Eye (tissue), 1 donor: Measurements from ENCODE around the gene NINL.
A peak's percentile ranks its signal among the peaks of the same experiment; 100 is the strongest.
"Not testable (repeated sequence)": the region's sequence is repeated elsewhere in the genome, so short reads cannot be mapped to it uniquely, and the experiment has no call there.

Experiments
- DNase-seq: peaks from one replicate; pipeline ENCODE4 v3.0.0-alpha.2; 2015

The NINL gene

DNA sequence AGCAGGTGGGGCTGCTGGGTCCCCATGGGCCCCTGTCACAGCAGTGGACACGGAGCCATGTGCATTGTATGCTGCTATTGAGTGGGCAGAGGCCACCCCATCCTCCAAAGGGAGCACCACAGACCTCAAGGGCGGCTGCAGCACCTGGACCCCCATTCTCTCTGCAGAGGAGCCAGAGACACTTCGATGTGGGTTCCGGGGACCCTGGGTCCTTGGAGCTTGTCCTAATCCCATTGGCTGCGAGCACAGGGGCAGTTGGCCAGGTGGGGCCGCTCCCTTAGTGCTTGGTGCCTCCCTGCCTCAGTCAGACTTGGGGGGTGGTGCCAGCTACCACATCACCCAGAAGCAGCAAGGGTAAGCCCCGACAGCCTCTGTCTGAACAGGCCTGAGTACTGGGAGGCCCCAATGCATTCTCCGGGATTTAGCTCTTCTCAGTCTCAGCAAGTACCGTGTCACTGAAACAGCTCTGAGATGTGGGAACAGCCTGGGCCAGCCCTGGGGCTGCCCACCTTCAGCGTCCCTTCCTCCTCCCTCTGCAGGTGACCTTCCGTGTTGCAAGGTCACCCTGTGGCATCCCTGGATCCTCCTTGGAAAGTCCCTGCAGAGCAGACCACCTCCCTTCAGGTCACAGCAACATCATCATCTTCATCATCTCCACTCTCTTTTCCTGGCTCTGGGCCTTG, 104.0 kb downstream of the NINL start:
- no peak for DNase-seq

GRCh38 chr20:25480797-25481196, 104.5 kb downstream of the NINL start:
- no peak for DNase-seq

GRCh38 chr20:25480156-25480555, 105.2 kb downstream of the NINL start:
- DNase-seq, result no peak

- no peak for DNase-seq
These were observed 105.7 kb downstream of the NINL start for GRCh38 chr20:25479638-25480037.

- DNase-seq, result no peak
These were observed 106.3 kb downstream of the NINL start for GRCh38 chr20:25478889-25479568.

GRCh38 chr20:25477014-25477882, 108.1 kb downstream of the NINL start:
- DNase-seq, result no peak

DNA sequence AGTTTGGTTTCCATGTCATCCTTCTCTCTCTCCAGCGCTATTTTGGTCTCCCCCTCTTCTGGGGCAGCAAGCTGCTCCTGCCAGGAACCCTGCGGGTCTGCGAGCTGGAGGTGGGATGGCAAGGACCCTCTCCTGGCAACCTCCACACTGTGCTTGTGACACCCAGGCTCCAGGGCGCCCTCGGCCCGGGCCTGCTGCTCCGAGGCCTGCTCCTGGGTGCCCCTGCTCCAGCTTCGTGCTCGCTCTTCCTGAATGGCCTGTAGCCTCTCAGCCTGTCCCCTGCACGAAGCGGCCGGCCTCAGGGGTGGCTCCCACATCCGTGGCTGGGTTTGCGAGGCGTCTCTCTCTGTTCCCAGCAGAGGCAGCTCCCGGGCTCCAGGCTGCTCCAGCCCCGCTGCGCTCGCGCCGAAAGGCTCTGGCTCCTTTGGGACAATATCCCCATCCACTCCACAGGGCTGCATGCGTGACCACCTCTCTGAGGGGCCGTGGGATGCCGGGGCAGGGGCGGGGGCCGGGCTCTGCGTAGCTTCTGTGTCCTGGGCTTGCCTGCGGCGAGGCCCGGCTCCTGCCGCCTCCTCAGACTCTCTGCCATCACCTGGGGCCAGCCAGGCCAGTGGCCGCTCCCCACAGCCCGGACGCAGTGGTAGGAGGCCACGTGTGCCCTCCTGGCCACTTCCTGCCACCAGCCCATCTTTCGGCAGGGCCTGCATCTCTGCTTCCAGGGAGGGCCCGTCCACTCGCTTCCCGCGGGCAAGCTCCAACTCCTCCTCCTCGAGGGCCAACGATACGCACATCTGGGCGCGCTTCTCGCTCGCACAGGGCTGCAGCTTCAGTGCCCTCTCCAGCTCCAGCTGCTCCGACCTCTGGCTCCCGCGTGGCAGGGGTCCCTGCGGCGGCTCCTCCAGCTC, 109.0 kb downstream of the NINL start:
- no peak for DNase-seq

GRCh38 chr20:25473297-25473696, 112.0 kb downstream of the NINL start:
- not testable (repeated sequence) for DNase-seq

GRCh38 chr20:25471020-25471419, 114.3 kb downstream of the NINL start:
- no peak for DNase-seq

DNA sequence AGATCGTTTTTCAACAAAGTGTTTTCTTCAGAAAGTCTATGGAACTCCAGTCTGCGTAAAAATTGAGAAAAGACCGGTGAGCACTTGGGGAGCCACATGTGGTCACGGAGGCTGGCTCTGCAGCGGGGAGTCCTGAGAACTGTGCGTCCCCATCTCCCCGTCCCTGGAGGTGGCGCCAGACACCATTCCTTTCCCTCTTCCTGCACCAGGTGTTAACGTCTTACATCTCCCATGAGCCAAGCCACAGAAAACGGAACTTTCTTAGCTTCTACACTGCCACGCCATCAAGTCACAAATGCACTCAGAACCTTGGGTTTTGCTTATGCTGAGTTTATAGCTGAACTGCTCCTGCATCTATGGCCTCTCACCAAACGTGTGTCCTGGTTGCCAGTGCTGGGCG, 115.3 kb downstream of the NINL start:
- peak; percentile 54 for DNase-seq

- no peak for DNase-seq
These were observed 115.8 kb downstream of the NINL start for GRCh38 chr20:25469558-25469957.

- DNase-seq, result no peak
These were observed 116.9 kb downstream of the NINL start for GRCh38 chr20:25468126-25469075.

DNA sequence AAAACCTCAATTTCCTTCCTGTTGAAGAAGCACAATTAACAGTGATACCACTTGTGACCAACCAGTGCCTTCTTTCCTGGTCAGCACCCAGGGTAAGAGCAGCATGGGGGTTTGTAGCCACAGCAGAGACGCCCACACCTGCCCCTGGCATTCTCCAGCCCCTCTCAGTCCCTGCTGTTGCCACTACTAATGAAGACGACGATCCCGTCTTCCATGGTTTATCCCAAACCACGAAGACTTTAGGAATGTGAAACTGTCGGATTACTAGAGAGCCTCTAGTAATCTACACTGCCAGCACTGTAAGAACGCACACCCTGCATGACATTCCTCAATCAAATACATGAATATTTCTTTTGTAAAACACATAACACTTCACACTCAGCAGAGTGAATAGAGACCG, 117.9 kb downstream of the NINL start:
- DNase-seq, result no peak

GRCh38 chr20:25466846-25467245, 118.5 kb downstream of the NINL start:
- DNase-seq, result no peak

GRCh38 chr20:25465243-25466135, 119.8 kb downstream of the NINL start:
- no peak for DNase-seq

GRCh38 chr20:25464501-25465242, 120.7 kb downstream of the NINL start:
- DNase-seq, result no peak

DNA sequence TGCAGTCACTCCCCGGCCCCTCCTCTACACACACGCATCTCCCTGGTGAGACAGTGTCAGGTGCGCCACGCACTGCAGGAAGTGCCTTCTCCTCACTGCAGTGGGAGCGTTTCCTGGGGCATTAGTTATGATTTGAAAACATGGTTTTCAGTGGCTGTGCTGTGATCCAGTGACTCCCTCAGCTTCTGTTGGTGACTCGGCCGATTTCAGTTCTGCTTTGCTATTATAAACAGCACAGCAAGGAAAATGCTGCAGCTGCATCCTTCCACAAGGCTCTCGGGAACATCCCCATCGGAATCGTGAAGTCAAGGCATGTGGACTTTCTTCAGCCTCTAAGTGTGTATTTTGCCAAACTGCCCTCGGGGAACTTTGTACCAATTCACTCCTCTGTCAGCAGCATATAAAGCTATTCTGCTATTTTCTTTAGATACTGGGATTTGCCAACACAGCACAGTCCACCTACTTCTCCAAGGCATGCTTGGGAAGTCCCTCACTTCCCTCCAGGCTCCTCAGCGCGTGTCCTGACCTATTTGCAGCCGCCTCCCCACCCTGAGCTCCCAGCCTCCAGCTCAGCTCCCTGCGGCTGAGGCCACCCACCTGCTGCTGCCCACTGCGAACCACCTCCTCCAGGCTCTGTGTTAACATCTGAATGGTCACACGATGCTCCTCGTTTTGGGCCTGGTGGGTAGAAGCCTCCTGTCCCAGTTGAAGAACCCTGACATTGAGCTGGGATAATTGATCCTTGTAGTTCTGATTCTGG, 123.4 kb downstream of the NINL start:
- no peak for DNase-seq

DNA sequence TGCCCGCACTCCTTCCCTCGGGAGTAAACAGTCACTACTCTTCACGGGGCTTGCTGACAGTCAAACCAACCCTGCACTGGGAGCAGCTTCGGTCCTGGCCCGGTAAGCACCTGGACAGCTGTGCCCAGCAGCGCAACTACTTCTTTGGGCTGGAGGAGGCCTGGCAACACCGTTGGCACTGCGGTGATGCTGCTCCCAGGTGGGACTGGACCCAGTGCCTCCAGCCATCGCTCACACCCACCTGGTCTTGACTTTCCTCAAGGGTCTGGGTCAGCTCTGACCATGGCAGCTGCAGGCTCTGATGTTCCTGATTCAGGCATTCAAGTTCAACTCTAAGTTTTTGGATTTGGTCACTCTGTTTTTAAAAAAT, 124.1 kb downstream of the NINL start:
- DNase-seq, result no peak
